WTC11 (cell line): Measurements from ENCODE around the gene ASIP. TPM values are rescaled to one million over a fixed set of nuclear protein-coding genes. Genes with fewer than 3 reads are reported as not detected.

Experiments
- ATAC-seq: fragments of 200-7000 bp; cut with Tn5 transposase; 2 replicates; pipeline ENCODE4 v1.10.0; 2021; ENCODE audit warnings: mild to moderate bottlenecking, moderate library complexity
- CTCF ChIA-PET: fragments of 300-600 bp; sonication (Branson Sonifier 250); formaldehyde crosslinking; loops from one replicate; lab custom pipeline; 2021; ENCODE audit warnings: antibody characterized with exemption; lab: Charles Lee
- POLR2A ChIA-PET: fragments of 350-600 bp; sonication (Branson Sonifier 250); formaldehyde crosslinking; loops from one replicate; lab custom pipeline; 2021; ENCODE audit warnings: antibody characterized with exemption; lab: Charles Lee
- DNase-seq: peaks from one replicate; pipeline ENCODE4 v3.0.0; 2021; ENCODE audit warnings: low spot score
- H3K27ac Mint-ChIP-seq: 2 replicates; pipeline ENCODE4 v1.8.0; 2021; ENCODE audit warnings: mixed read lengths
- H3K27me3 Mint-ChIP-seq: 2 replicates; pipeline ENCODE4 v1.8.0; 2021; ENCODE audit warnings: low read depth, mild to moderate bottlenecking, moderate library complexity, mixed read lengths
- H3K36me3 Mint-ChIP-seq: 2 replicates; pipeline ENCODE4 v1.8.0; 2021; ENCODE audit warnings: mixed read lengths
- H3K4me1 Mint-ChIP-seq: 2 replicates; pipeline ENCODE4 v1.8.0; 2022; ENCODE audit warnings: mixed read lengths
- H3K4me3 Mint-ChIP-seq: 2 replicates; pipeline ENCODE4 v1.8.0; 2021; ENCODE audit warnings: mild to moderate bottlenecking, moderate library complexity, mixed read lengths
- H3K9me3 Mint-ChIP-seq: 2 replicates; pipeline ENCODE4 v1.8.0; 2021; ENCODE audit warnings: mixed read lengths
- CTCF ChIP-seq: fragments of 200-600 bp; IDR thresholded peaks from 2 replicates; pipeline ENCODE4 v1.8.0; 2022; ENCODE audit warnings: antibody characterized with exemption
- E2F5 ChIP-seq: sonication (generic); formaldehyde crosslinking; IDR thresholded peaks from 2 replicates; pipeline ENCODE4 v1.8.1; 2022; ENCODE audit warnings: mild to moderate bottlenecking, moderate library complexity, missing genetic modification reagents
- ERG ChIP-seq: fragments of 250-450 bp; sonication (Bioruptor Pico); IDR thresholded peaks from 2 replicates; pipeline ENCODE4 v1.8.0; 2021; ENCODE audit warnings: mild to moderate bottlenecking
- GABPB1 ChIP-seq: sonication (generic); formaldehyde crosslinking; IDR thresholded peaks from 2 replicates; pipeline ENCODE4 v1.8.1; 2023; ENCODE audit warnings: mild to moderate bottlenecking, missing genetic modification reagents
- HMGXB4 ChIP-seq: sonication (generic); formaldehyde crosslinking; IDR thresholded peaks from 2 replicates; pipeline ENCODE4 v1.8.1; 2023; ENCODE audit warnings: mild to moderate bottlenecking, moderate library complexity, missing genetic modification reagents
- NFATC4 ChIP-seq: fragments of 250-450 bp; sonication (Bioruptor Pico); IDR thresholded peaks from 2 replicates; pipeline ENCODE4 v1.9.0; 2021; ENCODE audit warnings: mild to moderate bottlenecking
- NR3C1 ChIP-seq: sonication (generic); formaldehyde crosslinking; conservative IDR thresholded peaks from 2 replicates; pipeline ENCODE4 v1.8.1; 2023; ENCODE audit warnings: low read depth, mild to moderate bottlenecking, missing genetic modification reagents
- TEAD4 ChIP-seq: sonication (generic); formaldehyde crosslinking; IDR thresholded peaks from 2 replicates; pipeline ENCODE4 v1.8.0; 2022; ENCODE audit warnings: mild to moderate bottlenecking, missing genetic modification reagents
- ZBTB43 ChIP-seq: sonication (generic); formaldehyde crosslinking; IDR thresholded peaks from 2 replicates; pipeline ENCODE4 v1.8.1; 2023; ENCODE audit warnings: mild to moderate bottlenecking, missing genetic modification reagents
- ZNF121 ChIP-seq: sonication (generic); formaldehyde crosslinking; IDR thresholded peaks from 2 replicates; pipeline ENCODE4 v1.8.0; 2023; ENCODE audit warnings: missing genetic modification reagents
- total RNA-seq: library from RNA; stranded (reverse); gene quantifications from 3 replicates; pipeline ENCODE4 v1.2.3, GENCODE V29; 2021
- TF ChIP-seq, protein P1 (sequence below): sonication (generic); formaldehyde crosslinking; IDR thresholded peaks from 2 replicates; pipeline ENCODE4 v1.8.0; 2022; ENCODE audit warnings: missing genetic modification reagents
- TF ChIP-seq, protein P2 (sequence below): fragments of 250-450 bp; sonication (Bioruptor Pico); IDR thresholded peaks from 2 replicates; pipeline ENCODE4 v1.9.0; 2021; ENCODE audit warnings: moderate library complexity, mild to moderate bottlenecking, inconsistent platforms, borderline replicate concordance

Gene ASIP
- total RNA-seq, 1 experiment from 2014 or later = not detected

DNA sequence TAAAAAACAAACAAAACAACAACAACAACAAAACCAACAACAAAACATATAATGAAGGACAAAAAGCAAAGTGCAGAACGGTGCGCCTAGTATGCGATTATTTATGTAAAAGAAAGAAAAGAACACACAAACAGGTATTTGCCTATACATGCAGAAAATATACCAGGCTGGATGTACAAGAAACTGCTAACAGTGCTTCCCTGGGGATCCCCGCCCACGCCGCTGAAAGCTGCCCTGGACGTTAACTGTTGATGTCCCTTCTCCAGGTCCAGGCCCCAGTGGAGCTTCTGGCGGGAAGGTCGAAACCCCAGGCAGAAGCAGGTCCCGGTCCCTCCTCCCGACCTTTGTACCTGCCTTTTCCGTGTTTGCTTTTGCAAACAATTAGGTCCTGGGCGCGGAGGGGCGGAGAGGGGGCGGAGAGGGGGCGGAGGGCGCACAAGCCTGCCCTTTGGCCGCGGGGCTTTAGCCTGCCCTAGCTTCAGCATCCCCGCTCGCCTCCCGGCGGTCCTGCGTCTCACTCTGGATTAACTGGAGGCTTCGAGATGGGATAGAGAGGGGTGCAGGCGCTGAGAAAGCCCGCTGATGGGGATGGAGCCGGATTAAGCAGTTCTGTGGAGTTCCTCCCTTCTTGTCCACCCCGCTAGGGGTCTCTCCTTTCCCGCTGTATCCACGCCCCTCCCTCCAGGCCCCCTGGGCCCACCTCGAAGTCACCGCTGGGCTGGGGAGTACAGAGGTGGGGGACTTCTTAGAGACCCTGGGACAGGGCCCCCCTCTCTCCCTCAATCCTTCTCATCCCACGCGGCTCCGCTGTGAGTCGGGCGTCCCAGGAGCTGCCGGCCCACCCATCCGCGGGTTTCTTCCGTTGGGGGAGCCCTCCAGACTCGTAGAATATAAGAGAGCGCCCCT, 70.1 kb downstream of the ASIP start:
- peaks cover 16% of the 10 kb centered on the region for H3K27me3 Mint-ChIP-seq
- H3K27ac Mint-ChIP-seq = no peak overlapping the region
- H3K4me3 Mint-ChIP-seq = peak overlapping the region; percentile 81
- ChIA-PET POLR2A (interaction anchor here (1.0 to 1.8 kb wide), 4 partner anchors 8 to 205 kb away, joined by 3 to 4 read pairs (median 4); partner anchors contain the start of genes AHCY and DYNLRB1), CTCF (interaction anchor here (0.6 to 4.1 kb wide), 38 partner anchors 9 to 458 kb away, joined by 3 to 104 read pairs (median 12); partner anchors contain the start of genes AHCY, DYNLRB1 and ITCH)
- peak; percentile 69 for DNase-seq
- TF ChIP-seq ERG (CRISPR knock-in tag) (no peak), GABPB1 (CRISPR knock-in tag) (peak; percentile 74; the same call in 1 of the 2 replicates)
- TF ChIP-seq, protein P1, sequence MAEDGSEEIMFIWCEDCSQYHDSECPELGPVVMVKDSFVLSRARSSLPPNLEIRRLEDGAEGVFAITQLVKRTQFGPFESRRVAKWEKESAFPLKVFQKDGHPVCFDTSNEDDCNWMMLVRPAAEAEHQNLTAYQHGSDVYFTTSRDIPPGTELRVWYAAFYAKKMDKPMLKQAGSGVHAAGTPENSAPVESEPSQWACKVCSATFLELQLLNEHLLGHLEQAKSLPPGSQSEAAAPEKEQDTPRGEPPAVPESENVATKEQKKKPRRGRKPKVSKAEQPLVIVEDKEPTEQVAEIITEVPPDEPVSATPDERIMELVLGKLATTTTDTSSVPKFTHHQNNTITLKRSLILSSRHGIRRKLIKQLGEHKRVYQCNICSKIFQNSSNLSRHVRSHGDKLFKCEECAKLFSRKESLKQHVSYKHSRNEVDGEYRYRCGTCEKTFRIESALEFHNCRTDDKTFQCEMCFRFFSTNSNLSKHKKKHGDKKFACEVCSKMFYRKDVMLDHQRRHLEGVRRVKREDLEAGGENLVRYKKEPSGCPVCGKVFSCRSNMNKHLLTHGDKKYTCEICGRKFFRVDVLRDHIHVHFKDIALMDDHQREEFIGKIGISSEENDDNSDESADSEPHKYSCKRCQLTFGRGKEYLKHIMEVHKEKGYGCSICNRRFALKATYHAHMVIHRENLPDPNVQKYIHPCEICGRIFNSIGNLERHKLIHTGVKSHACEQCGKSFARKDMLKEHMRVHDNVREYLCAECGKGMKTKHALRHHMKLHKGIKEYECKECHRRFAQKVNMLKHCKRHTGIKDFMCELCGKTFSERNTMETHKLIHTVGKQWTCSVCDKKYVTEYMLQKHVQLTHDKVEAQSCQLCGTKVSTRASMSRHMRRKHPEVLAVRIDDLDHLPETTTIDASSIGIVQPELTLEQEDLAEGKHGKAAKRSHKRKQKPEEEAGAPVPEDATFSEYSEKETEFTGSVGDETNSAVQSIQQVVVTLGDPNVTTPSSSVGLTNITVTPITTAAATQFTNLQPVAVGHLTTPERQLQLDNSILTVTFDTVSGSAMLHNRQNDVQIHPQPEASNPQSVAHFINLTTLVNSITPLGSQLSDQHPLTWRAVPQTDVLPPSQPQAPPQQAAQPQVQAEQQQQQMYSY (CRISPR knock-in tag) = peak; percentile 49; the same call in 1 of the 2 replicates
- H3K9me3 Mint-ChIP-seq = peaks cover 8% of the 10 kb centered on the region
- H3K36me3 Mint-ChIP-seq = no peaks in the 10 kb centered on the region
- peak; percentile 70 for ATAC-seq
- H3K4me1 Mint-ChIP-seq = peaks cover 7% of the 10 kb centered on the region; the same call in 1 of the 2 replicates

- Mint-ChIP-seq H3K9me3 (peaks cover 8% of the 10 kb centered on the region), H3K4me3 (peak overlapping the region; percentile 81)
- peak; percentile 37 for DNase-seq
- TF ChIP-seq GABPB1 (CRISPR knock-in tag) = 0 out of 2 replicates have a peak, but pooled peaks have one; percentile 5
- no peak for TF ChIP-seq NFATC4 (CRISPR knock-in tag)
- no peak for TF ChIP-seq NR3C1 (CRISPR knock-in tag)
- no peak for TF ChIP-seq TEAD4 (CRISPR knock-in tag)
- TF ChIP-seq, all 79 proteins: peak for 1
- CTCF ChIA-PET = interaction anchor here (0.6 to 4.1 kb wide), 88 partner anchors 8 to 564 kb away, joined by 3 to 104 read pairs (median 7); partner anchors contain the start of genes ACSS2, AHCY, ASIP and DYNLRB1
- peak; percentile 13 for ATAC-seq
- Mint-ChIP-seq H3K4me1 (peaks cover 7% of the 10 kb centered on the region; the same call in 1 of the 2 replicates), H3K27me3 (peaks cover 16% of the 10 kb centered on the region), H3K36me3 (no peaks in the 10 kb centered on the region), H3K27ac (no peak overlapping the region)
- POLR2A ChIA-PET = interaction anchor here (0.5 to 1.8 kb wide), 8 partner anchors 9 to 957 kb away, joined by 3 to 18 read pairs (median 4); partner anchors contain the start of genes AHCY, DYNLRB1 and ITCH
These were observed 70.8 kb downstream of the ASIP start for GRCh38 chr20:34312024-34312460.

DNA sequence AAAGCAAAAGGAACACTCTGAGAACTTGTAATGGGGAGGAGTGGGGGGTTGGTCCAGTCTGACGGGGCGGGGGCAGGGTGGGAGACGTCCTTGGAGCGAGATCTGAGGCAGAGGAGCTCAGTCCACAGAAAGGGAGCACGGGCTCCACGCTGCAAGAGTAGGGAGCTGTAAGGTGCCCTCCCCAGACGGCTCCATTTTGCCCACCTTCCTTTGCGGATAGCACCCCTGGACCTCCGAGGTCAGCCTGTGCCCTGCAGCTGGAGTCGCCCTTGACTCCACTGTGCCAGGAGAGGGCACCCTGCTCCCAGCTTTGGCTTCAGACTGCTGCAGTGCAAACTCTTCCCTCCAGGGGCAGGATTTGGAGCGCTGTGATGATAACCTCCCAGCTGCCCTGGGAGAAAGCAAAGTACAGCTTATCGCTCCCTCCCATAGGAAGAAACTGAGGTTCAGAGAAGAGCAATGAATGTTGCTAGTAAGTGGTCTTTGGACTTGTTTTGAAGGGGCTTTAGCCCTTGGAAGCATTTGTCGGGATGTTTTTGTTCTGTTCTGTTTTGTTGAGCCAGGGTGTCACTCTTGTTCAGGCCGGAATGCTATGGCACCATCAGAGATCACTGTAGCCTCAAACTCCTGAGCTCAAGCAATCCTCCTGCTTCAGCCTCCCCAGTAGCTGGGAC, 71.5 kb downstream of the ASIP start:
- peaks cover 2% of the 10 kb centered on the region for H3K36me3 Mint-ChIP-seq
- peaks cover 11% of the 10 kb centered on the region for H3K9me3 Mint-ChIP-seq
- peaks cover 16% of the 10 kb centered on the region for H3K27me3 Mint-ChIP-seq
- no peak overlapping the region for H3K27ac Mint-ChIP-seq
- ATAC-seq (peak; percentile 90), DNase-seq (peak; percentile 95)
- POLR2A ChIA-PET = interaction anchor here (0.5 to 1.8 kb wide), 7 partner anchors 10 to 958 kb away, joined by 3 to 18 read pairs (median 4); partner anchors contain the start of genes AHCY, DYNLRB1 and ITCH
- peak; percentile 80; the same call in 1 of the 2 replicates for TF ChIP-seq HMGXB4 (CRISPR knock-in tag)
- peak; percentile 50; the same call in 1 of the 2 replicates for TF ChIP-seq GABPB1 (CRISPR knock-in tag)
- no peak for TF ChIP-seq ZBTB43
- TF ChIP-seq CTCF = peak; percentile 93
- no peak for TF ChIP-seq ZNF121 (CRISPR knock-in tag)
- TF ChIP-seq, protein P2, sequence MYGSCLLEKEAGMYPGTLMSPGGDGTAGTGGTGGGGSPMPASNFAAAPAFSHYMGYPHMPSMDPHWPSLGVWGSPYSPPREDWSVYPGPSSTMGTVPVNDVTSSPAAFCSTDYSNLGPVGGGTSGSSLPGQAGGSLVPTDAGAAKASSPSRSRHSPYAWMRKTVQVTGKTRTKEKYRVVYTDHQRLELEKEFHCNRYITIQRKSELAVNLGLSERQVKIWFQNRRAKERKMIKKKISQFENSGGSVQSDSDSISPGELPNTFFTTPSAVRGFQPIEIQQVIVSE (CRISPR knock-in tag) = no peak
- peak; percentile 24; the same call in 1 of the 2 replicates for TF ChIP-seq E2F5 (CRISPR knock-in tag)
- CTCF ChIA-PET = interaction anchor here (0.6 to 4.1 kb wide), 98 partner anchors 9 to 563 kb away, joined by 3 to 104 read pairs (median 6); partner anchors contain the start of genes ACSS2, AHCY, ASIP and DYNLRB1
- H3K4me1 Mint-ChIP-seq = peaks cover 7% of the 10 kb centered on the region; the same call in 1 of the 2 replicates
- peak overlapping the region; percentile 81 for H3K4me3 Mint-ChIP-seq
